ENCODE measurements around the gene MSTN.

MSTN gene

DNA sequence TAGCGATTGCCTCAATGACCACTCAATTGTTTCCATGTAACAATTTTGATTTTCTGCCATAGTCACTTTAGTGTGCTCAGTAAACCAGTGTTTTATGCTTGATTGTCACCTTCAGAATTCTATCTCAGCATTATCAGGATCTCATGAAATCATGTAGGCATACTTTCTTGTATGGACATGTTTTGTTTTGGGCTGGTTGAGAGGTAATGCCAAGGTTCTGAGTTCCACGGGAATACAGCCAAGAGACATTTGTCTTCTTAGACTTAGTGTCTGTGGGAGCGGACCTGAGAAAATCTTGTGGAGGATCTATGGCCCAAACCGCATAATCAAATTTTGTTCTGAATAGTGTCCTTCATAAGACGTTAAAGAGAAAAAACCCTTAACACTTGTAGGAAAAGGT lies 10.2 kb downstream of the MSTN start:
- no peak for ATAC-seq
- TF ChIP-seq, protein P1, sequence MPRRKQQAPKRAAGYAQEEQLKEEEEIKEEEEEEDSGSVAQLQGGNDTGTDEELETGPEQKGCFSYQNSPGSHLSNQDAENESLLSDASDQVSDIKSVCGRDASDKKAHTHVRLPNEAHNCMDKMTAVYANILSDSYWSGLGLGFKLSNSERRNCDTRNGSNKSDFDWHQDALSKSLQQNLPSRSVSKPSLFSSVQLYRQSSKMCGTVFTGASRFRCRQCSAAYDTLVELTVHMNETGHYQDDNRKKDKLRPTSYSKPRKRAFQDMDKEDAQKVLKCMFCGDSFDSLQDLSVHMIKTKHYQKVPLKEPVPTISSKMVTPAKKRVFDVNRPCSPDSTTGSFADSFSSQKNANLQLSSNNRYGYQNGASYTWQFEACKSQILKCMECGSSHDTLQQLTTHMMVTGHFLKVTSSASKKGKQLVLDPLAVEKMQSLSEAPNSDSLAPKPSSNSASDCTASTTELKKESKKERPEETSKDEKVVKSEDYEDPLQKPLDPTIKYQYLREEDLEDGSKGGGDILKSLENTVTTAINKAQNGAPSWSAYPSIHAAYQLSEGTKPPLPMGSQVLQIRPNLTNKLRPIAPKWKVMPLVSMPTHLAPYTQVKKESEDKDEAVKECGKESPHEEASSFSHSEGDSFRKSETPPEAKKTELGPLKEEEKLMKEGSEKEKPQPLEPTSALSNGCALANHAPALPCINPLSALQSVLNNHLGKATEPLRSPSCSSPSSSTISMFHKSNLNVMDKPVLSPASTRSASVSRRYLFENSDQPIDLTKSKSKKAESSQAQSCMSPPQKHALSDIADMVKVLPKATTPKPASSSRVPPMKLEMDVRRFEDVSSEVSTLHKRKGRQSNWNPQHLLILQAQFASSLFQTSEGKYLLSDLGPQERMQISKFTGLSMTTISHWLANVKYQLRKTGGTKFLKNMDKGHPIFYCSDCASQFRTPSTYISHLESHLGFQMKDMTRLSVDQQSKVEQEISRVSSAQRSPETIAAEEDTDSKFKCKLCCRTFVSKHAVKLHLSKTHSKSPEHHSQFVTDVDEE (CRISPR knock-in tag; IDR thresholded peaks at IDR 0.05): no peak
- TF ChIP-seq PPARA (CRISPR knock-in tag; IDR thresholded peaks at IDR 0.05; ENCODE audit: borderline replicate concordance) (no peak), SNAI2 (CRISPR knock-in tag; IDR thresholded peaks at IDR 0.05) (no peak), RARB (CRISPR knock-in tag; IDR thresholded peaks at IDR 0.05) (no peak)

DNA sequence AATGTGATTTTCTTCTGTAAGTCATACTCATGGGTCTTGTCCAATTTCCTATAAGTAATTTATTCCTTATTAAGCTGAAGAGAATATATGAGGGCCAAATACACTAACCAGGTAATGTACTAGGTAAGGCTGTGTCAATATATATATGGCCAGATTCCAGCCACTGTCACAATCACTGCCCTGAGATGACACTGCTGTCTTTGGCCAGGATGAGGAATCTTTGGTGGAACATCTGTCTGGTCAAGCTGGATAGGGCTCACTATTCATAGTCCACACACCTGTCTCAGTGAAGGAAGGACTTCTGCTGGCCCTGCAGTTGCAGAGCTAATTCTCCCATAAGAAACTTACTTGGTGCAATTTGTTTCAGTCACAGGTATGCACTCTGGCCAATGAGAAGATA lies 11.3 kb downstream of the MSTN start:
- ATAC-seq: no peak
- TF ChIP-seq SNAI2 (CRISPR knock-in tag; IDR thresholded peaks at IDR 0.05): no peak
- TF ChIP-seq, protein P2, sequence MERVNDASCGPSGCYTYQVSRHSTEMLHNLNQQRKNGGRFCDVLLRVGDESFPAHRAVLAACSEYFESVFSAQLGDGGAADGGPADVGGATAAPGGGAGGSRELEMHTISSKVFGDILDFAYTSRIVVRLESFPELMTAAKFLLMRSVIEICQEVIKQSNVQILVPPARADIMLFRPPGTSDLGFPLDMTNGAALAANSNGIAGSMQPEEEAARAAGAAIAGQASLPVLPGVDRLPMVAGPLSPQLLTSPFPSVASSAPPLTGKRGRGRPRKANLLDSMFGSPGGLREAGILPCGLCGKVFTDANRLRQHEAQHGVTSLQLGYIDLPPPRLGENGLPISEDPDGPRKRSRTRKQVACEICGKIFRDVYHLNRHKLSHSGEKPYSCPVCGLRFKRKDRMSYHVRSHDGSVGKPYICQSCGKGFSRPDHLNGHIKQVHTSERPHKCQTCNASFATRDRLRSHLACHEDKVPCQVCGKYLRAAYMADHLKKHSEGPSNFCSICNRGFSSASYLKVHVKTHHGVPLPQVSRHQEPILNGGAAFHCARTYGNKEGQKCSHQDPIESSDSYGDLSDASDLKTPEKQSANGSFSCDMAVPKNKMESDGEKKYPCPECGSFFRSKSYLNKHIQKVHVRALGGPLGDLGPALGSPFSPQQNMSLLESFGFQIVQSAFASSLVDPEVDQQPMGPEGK (CRISPR knock-in tag; IDR thresholded peaks at IDR 0.05; ENCODE audit: borderline replicate concordance): no peak
- TF ChIP-seq CSDC2 (CRISPR knock-in tag; IDR thresholded peaks at IDR 0.05): no peak
- TF ChIP-seq, protein P1 (CRISPR knock-in tag; IDR thresholded peaks at IDR 0.05): no peak
- TF ChIP-seq GLIS3 (CRISPR knock-in tag; IDR thresholded peaks at IDR 0.05): no peak
- no peak for TF ChIP-seq ZNF565 (CRISPR knock-in tag; conservative IDR thresholded peaks at IDR 0.05; ENCODE audit: low read depth)
- no peak for TF ChIP-seq BACH2 (CRISPR knock-in tag; IDR thresholded peaks at IDR 0.05; ENCODE audit: borderline replicate concordance)
- TF ChIP-seq ARNTL (CRISPR knock-in tag; IDR thresholded peaks at IDR 0.05; ENCODE audit: borderline replicate concordance, low read depth): no peak
- TF ChIP-seq ZFP30 (CRISPR knock-in tag; IDR thresholded peaks at IDR 0.05): no peak
- no peak for TF ChIP-seq OSR1 (CRISPR knock-in tag; IDR thresholded peaks at IDR 0.05)
- TF ChIP-seq ZNF70 (CRISPR knock-in tag; IDR thresholded peaks at IDR 0.05): no peak

DNA sequence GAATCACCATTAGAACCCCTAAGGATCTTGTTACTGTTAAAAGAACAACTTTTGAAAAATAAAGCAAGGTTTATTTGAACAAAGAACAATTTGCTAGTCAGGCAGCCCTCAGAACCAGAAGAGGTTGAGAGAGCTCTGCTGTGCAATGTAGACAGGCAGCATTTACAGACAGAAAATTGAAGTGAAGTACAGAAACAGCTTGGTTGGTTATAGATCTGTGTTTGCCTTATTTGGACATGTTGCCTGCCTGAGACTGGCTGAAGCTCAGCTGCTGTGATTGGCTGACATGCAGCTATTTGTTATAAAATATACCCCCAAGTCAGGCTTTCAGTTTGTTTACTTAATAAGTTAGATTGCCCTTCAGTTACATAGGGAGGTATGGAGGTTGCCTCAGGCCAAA lies 12.5 kb downstream of the MSTN start:
- TF ChIP-seq ARNTL (CRISPR knock-in tag; IDR thresholded peaks at IDR 0.05; ENCODE audit: borderline replicate concordance, low read depth) (no peak), ISL1 (CRISPR knock-in tag; IDR thresholded peaks at IDR 0.05) (no peak), ZFP30 (CRISPR knock-in tag; IDR thresholded peaks at IDR 0.05) (no peak), ESRRG (CRISPR knock-in tag; IDR thresholded peaks at IDR 0.05) (no peak), TOX (CRISPR knock-in tag; IDR thresholded peaks at IDR 0.05; ENCODE audit: borderline replicate concordance) (no peak), PPARA (CRISPR knock-in tag; IDR thresholded peaks at IDR 0.05; ENCODE audit: borderline replicate concordance) (no peak), RARB (CRISPR knock-in tag; IDR thresholded peaks at IDR 0.05) (no peak), OSR1 (CRISPR knock-in tag; IDR thresholded peaks at IDR 0.05) (no peak), ZNF70 (CRISPR knock-in tag; IDR thresholded peaks at IDR 0.05) (no peak), SNAI2 (CRISPR knock-in tag; IDR thresholded peaks at IDR 0.05) (no peak), ZFP3 (CRISPR knock-in tag; IDR thresholded peaks at IDR 0.05) (no peak)
- TF ChIP-seq, protein P3, sequence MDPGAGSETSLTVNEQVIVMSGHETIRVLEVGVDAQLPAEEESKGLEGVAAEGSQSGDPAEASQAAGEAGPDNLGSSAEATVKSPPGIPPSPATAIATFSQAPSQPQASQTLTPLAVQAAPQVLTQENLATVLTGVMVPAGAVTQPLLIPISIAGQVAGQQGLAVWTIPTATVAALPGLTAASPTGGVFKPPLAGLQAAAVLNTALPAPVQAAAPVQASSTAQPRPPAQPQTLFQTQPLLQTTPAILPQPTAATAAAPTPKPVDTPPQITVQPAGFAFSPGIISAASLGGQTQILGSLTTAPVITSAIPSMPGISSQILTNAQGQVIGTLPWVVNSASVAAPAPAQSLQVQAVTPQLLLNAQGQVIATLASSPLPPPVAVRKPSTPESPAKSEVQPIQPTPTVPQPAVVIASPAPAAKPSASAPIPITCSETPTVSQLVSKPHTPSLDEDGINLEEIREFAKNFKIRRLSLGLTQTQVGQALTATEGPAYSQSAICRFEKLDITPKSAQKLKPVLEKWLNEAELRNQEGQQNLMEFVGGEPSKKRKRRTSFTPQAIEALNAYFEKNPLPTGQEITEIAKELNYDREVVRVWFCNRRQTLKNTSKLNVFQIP (CRISPR knock-in tag; IDR thresholded peaks at IDR 0.05; ENCODE audit: borderline replicate concordance, low read depth): no peak
- TF ChIP-seq, protein P1 (CRISPR knock-in tag; IDR thresholded peaks at IDR 0.05): no peak
- TF ChIP-seq, protein P2 (CRISPR knock-in tag; IDR thresholded peaks at IDR 0.05; ENCODE audit: borderline replicate concordance): no peak
- ATAC-seq: peak; percentile 46; the same call in 1 of the 3 replicates
